Fibroblast of skin of left biceps (primary cell): ENCODE results near the gene FMNL2.

ENCODE experiments used
- DNase-seq, 2 experiments: peaks; one replicate each; pipeline ENCODE4 v3.0.0-alpha.2; 2013; ENCODE audit warnings: low read depth in 2 of 2

FMNL2 gene

GRCh38 chr2:152447897-152448296 lies 112.9 kb downstream of the FMNL2 start:
- DNase-seq, result no peak

DNA sequence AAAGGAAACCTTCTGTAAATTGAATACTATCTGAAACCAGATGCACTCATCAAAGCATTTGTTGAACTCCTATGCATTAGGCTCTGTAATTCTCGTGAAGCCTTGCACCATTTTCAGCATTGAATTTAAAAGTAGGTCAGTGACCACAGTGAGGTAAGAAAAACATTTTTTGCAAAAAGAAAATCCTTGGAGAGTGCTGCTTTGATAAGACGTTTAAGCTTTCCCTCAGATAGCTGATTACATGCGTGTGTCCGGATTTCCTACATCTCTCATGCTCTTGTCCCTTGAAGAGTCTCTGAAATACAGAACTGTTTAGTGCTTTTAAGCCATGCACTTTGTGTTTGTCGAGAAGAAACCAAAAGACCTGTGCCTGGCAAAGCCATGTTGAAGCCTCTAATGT lies 113.6 kb downstream of the FMNL2 start:
- no peak for DNase-seq

GRCh38 chr2:152449578-152449977 lies 114.6 kb downstream of the FMNL2 start:
- DNase-seq, result no peak

- no peak for DNase-seq
These were observed 115.2 kb downstream of the FMNL2 start for GRCh38 chr2:152450176-152450575.

DNA sequence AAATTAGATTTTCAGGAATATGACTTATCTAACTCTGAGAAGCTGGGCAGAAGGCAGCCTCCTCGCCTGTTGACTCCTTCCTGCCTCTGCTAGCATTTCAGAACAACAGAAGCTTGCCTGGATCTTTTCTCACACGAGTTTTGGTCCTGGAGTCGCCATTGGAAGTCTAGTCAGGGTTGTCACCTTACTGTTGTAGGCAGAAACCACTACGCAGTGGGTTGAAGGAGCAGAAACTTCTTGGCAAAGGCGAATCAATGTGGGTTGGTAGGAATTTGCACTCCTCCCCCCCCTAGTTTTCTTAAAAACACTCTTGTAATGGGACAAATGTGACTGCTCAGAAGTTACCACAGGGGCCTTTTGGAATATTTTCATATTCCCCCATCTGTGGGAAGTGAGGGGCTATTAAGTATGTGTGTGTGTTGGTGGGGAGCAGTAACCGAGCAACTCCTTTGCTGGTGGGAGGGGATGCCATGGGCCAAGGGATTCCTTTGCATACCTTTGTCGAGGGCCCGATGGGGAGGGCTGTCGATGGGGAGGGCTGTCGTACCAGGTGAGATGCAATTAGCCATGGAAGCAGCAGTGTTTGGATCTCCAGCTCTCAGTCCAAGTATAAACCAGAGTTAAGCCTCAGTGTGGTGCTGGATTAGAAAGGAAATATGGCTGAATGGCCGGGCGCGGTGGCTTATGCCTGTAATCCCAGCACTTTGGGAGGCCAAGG lies 117.4 kb downstream of the FMNL2 start:
- no peak for DNase-seq

- no peak for DNase-seq
These were observed 118.3 kb downstream of the FMNL2 start for GRCh38 chr2:152453129-152453911.

- no peak for DNase-seq
These were observed 119.4 kb downstream of the FMNL2 start for GRCh38 chr2:152454371-152454770.

GRCh38 chr2:152454960-152455359 lies 120.0 kb downstream of the FMNL2 start:
- no peak for DNase-seq

GRCh38 chr2:152455738-152456137 lies 120.8 kb downstream of the FMNL2 start:
- no peak for DNase-seq

GRCh38 chr2:152456262-152456661 lies 121.3 kb downstream of the FMNL2 start:
- DNase-seq, result no peak

GRCh38 chr2:152458441-152458940 lies 123.5 kb downstream of the FMNL2 start:
- no peak for DNase-seq

- no peak for DNase-seq
These were observed 124.1 kb downstream of the FMNL2 start for GRCh38 chr2:152459091-152459490.

- DNase-seq, result no peak
These were observed 125.6 kb downstream of the FMNL2 start for GRCh38 chr2:152460567-152460966.

DNA sequence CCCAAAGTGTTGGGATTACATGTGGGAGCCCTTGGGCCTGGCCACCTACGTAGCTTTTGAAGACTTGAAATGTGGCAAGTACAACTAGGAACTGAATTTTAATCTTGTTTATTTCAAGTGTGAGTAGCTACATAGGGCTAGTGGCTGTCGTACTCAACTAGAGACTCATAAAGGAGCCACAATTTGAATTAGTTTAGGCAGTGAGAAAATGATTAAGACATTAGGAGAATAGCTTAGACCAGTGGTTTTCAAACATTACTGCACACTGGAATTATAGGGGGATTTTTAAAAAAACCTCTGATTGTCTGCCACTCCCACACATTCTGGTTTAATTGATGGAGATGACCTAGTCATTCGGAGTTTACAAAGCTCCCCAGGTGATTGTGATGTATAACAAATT lies 127.1 kb downstream of the FMNL2 start:
- no peak for DNase-seq

DNA sequence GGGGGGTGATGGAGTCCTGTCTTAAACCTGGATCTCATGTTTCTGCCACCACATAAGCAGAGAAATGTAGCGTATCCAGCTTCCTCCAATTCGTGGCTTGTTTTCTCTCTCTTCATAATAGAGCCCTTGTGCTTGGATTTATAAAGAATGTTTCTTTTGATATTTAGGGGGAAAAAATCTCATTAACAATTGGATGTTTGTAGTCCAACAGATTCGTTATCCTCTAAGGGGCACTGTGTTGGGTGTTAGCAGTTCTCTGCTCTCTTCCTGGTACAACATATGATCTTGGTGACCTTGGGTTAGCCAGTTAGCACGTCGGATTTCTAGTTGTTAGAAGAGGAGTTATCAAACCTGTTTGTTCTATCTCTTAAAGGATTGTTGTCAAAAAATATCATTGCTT lies 127.8 kb downstream of the FMNL2 start:
- no peak for DNase-seq

- DNase-seq, result no peak
These were observed 130.0 kb downstream of the FMNL2 start for GRCh38 chr2:152464851-152465470.

DNA sequence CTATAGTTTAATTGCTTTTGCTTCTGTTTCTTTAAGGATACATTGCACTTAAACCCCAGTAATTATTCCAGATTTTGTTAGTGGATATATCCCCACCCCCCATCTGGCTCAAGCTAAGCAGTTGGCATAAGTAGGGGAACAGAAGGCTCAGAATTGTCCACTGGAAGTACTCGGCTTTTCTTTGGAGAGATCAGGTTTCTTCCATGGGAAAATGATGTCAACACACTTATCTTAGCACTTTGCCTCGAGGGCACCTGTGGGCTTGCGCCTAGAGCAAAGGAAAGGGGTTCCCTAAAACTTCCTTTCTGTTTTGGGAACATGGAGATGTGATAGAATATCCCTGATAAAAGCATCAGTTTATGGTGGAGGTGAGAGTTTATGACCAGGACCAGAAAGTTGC lies 130.6 kb downstream of the FMNL2 start:
- DNase-seq, result no peak

- no peak for DNase-seq
These were observed 131.1 kb downstream of the FMNL2 start for GRCh38 chr2:152466041-152466440.

DNA sequence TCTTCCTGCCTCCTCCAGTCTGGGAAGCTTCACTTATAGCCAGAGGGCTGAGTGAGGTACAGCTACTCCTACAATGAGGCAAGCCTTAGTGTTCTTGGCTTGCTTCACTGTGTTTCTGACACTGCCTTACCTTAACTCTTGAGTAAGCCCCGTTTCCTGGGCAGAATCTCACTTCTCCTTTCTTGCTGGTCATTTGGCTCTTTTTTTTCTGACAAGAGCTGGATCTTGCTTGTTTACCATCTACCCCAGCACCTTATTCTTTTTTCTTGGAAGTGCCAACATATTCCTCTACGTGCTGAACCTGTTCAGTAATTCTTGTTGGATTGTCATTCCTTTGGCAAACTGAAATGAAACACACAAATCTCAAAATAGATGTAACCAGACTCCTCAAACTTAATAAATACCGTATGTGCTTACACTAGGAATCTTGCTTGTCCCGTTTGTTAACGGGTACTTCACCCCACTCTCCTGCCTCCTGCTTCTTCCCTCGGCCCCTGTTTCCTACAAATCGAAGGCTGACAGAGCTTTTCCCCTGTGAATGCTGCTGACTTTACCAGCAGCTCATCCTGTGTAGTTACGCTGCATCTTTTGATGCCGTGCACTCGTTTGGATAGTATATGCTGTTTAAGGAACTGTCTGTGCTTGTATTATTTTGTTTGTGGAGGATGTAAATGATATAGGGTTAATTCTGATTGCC lies 132.2 kb downstream of the FMNL2 start:
- DNase-seq, result no peak

DNA sequence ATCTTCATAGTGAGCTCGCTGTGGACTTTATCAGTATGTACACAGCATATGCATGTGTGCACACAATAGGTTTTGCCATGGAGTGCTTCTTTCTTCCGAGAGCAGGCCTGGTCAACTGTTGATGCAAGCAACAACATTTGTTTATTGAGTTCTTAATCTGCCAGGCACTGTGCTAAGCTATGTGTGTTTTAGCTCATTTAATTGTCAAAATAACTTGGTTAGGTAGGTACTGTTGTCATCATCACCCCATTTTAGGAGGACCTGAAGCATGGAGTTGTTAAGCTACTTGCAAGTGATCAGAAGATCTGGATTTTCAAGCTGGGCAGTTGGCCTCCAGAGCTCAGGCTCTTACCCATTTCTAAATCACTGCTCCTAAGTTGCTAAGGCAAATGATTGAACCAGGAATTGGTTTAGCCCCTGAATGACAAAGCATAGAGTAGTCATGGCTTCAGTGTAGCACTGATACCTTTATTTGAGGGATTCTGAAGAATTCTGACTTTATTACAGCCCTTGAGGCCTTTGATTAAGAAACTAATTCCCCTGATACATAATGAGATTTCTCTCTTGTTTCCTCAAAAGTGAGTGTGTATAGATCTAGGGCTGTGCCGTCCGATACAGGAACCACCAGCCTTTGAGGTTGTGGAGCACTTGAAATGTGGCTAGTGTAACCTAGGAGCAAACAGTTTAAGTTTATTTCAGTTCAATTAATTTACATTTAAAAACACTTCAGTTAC lies 132.9 kb downstream of the FMNL2 start:
- DNase-seq, result no peak

- no peak for DNase-seq
These were observed 134.1 kb downstream of the FMNL2 start for GRCh38 chr2:152468899-152469692.
